HG03064 (cell line): ENCODE results near the gene GFAP.

ENCODE experiments used
- ATAC-seq: cut with Tn5 transposase; IDR thresholded peaks from one replicate; pipeline ENCODE4 v1.9.1; 2021; ENCODE audit warnings: low read depth; ENCODE audit not compliant: unreplicated experiment

The GFAP gene

GRCh38 chr17:44867841-44868240 lies 47.5 kb downstream of the GFAP start:
- no peak for ATAC-seq

DNA sequence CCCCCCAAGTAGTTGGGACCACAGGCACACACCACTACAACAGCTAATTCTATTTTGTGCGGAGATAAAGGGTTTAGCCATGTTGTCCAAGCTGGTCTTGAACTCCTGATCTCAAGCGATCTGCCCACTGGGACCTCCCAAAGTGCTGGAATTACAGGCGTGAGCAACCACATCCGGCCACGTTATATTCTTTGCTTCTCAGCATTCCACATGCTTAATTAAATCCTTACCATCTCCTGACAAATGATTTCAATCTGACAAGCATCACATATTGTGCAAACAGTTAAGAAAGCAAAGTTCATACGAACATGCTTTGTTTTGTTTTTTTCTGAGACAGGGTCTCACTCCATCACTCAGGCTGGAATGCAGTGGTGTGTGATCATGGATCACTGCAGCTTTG lies 49.4 kb downstream of the GFAP start:
- no peak for ATAC-seq

- no peak for ATAC-seq
These were observed 50.1 kb downstream of the GFAP start for GRCh38 chr17:44865231-44865660.

DNA sequence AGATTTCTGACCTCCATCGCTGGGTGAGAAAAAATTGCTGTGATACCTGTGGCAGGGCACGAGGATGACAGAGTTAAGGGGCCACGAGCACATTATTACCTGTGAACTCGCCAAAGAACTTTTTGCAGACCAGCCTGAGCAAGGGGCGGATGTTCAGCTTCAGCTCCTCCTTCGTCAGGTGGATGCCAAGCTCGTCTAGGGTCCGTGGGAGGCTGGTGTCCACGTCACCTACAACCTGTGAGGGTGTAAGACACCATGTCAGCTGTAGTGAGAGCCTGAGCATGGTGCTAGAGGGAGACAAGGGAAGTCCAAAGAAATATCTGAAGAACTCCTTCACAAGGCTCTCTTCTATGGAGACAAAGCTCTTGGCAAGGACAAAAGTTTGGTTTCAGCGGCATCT lies 50.5 kb downstream of the GFAP start:
- no peak for ATAC-seq

DNA sequence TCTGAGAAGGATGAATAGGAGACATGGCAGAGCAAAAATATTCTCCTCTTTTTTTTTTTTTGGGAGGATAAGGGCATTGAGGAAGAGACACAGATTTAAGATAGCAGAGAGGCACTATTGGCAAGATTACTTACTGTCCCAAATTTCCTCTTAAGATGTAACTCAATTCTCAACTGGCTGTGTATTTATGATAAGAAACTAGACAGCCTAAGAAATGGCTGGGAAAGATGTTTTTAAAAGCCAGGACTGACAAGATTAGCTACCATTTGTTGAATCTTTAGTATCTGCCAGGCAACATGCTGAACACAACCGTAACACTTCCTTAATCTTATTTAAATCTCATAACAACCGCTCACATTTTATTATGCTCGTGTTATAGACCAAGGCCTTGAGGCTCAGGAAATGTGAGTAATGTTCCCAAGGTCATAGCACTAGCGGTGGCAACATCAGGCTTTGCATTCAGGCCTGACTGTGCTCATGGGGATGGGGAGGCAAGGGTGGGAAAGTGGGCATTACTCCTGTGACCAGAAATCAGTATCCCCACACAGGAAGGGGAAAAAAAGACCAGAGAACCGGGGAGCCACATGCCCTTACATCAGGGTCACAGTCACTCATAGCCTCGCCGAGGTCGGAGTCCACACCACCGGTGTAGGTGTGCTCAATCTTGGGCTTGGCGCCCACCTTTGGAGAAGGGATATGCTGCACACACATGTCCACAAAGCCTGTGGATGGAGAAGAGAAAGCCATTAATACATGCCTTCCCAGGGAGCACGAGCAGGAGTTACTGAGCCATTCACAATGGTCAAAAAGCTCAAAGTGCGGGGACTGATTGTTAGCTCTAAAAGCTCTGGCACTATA lies 52.0 kb downstream of the GFAP start:
- no peak for ATAC-seq

- ATAC-seq: no peak
These were observed 52.9 kb downstream of the GFAP start for GRCh38 chr17:44862278-44862914.

DNA sequence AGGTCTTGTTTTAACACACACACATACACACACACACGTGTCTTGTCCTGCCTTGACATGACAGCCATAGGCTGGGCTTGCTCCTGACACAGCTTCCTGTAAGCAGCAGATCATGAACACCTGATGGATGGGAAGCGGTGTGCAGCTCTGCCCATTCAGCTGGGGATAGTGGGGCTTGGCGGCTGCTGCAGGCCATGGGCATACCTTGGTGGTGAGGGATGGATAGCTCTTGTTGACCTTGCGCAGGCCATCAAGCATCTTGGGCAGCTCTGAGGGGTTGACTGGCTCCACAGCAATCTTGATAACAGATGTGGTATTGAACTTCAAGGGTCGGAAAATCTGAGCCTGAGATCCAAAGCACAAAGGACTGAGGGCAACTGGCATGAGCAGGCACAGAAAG lies 55.6 kb downstream of the GFAP start:
- ATAC-seq: no peak

- no peak for ATAC-seq
These were observed 61.1 kb downstream of the GFAP start for GRCh38 chr17:44854192-44854591.
